Subcutaneous adipose tissue (tissue), 4 donors: ENCODE measurements around the gene GLB1L. TPM values are rescaled to one million over a fixed set of nuclear protein-coding genes. Genes with fewer than 3 reads are reported as not detected.

Source experiments
- CTCF ChIP-seq: fragments of 450-650 bp; IDR thresholded peaks from one replicate; pipeline ENCODE4 v1.5.1; 2016; ENCODE audit warnings: low read depth, mild to moderate bottlenecking, control low read depth, antibody characterized with exemption, moderate library complexity
- total RNA-seq, 4 donors: library from RNA; depleted of rRNA; stranded (reverse); fragments of >200 nt; gene quantifications; one replicate each; pipeline ENCODE4 v1.1.0, GENCODE V29; 2016

Gene GLB1L
- total RNA-seq, 4 donors from 2014 or later, result 2.9 to 12.2 (median 11.0) TPM

DNA sequence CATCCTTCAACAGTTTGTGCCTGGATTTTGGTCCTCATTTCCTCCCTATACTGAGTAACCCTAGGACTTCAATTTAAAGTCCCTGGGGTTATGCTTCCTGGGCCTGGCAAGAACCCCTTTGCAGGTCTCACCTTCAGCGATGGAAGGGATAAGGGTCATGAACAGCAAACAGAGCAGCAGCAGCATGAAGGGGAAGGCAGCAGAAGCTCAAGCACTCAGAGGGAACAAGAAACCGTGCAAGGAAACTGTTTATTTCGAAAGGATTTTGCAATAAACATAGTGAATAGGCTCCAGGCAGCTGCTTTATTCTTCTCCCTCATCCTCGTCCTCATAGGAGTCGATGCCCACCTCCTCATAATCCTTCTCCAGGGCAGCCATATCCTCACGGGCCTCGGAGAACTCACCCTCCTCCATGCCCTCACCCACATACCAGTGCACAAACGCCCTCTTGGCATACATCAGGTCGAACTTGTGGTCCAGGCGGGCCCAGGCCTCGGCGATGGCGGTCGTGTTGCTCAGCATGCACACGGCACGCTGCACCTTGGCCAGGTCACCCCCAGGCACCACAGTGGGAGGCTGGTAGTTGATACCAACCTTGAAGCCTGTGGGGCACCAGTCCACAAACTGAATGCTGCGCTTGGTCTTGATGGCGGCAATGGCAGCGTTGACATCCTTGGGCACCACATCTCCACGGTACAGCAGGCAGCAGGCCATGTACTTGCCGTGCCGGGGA is 5.0 kb upstream of the GLB1L start:
- no peak for TF ChIP-seq CTCF

GRCh38 chr2:219249203-219249980 is 4.1 kb upstream of the GLB1L start:
- no peak for TF ChIP-seq CTCF

DNA sequence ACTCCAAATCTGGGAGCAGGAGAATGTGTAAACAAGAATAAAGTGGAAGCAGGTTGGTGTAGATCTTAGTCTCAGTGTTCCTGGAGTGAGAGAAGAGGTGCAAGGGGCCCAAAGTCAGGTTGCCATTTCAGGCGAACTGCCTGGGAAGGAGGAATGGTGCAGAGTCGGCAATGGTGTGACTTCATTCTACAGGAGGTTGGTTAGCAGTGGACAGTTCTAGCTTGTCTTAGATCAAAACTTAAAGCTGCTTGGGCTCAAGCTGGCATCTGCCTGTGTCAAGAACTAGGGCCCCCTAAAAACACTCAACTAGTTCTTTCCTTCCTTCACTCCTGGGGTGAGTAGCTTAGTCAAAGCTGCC is 3.6 kb upstream of the GLB1L start:
- no peak for TF ChIP-seq CTCF

- no peak for TF ChIP-seq CTCF
These were observed 2.7 kb upstream of the GLB1L start for GRCh38 chr2:219247678-219248642.

- TF ChIP-seq CTCF, result no peak
These were observed 1.3 kb upstream of the GLB1L start for GRCh38 chr2:219246559-219246958.

DNA sequence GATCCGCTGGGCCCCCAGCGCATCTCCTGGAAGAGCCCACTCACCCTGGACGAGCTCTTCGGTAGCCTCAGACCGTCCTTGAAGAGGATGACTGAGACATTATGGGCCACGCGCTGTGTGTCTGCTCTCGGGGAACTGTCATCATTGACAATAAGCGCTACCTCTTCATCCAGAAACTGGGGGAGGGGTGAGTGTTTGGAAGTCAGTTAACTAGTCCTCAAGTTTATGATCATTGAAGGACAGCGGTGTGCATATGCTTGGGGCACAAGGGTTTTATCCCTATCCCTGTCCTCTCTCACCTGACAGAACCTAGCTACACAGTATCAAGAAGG is 621 bp upstream of the GLB1L start:
- TF ChIP-seq CTCF, result no peak

DNA sequence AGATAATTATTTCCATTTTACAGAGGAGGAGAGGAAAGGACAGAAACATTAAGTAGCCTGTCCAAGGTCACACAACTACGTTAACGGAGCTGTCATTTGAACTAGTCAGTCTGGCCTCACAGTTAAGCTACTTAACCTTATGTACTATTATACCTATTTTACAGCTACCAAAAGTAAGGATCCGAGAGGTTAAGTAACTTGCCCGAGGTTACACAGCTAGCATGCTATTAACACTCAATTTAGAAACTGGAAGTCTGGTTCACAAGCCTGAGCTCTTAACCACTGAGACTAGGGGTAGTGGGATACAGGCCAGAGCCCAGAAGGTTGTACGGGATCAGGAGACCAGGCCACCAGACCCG is 476 bp downstream of the GLB1L start:
- TF ChIP-seq CTCF, result no peak
